Cortex of kidney (tissue), 1 donor: ENCODE data around the gene MEG3.

Source experiments
- DNase-seq: peaks from one replicate; lab custom pipeline; 2025; lab: John Stamatoyannopoulos, UW

MEG3 gene

DNA sequence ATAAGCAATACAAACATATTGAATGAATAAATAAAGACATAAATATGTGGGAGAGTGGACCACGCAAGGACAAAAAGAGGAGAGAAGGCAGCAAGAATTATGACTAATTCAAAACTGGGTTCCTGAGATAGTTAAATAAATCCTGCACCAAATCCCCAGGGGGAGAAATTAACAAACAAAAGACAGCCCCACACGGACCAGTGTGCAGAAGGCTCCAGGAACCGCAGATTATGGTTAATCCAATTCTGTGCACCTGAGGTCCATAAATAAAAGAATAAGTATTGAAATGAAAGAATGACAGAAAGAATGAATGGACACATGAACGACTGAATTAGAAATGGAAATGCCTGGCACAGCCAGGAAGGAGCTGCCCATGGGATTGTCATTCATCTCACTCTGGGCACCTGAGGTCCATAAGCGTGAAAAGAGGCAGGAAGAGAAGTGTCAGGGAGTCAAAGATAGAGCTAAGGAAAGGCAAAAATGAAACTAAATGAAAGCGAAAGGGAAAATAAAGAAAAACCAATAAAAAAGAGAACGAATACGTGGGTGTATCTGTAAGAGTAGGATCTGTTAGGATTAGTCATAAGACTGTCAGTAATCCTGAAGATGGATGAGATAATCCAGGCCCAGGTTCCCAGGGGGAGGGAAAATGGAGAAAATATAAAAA is 23.3 kb downstream of the MEG3 start:
- no peak for DNase-seq

GRCh38 chr14:100850841-100851585 is 25.1 kb downstream of the MEG3 start:
- no peak for DNase-seq

- DNase-seq: no peak
Observed at GRCh38 chr14:100851586-100851916, 25.6 kb downstream of the MEG3 start.

GRCh38 chr14:100851946-100852620 is 26.2 kb downstream of the MEG3 start:
- no peak for DNase-seq

DNA sequence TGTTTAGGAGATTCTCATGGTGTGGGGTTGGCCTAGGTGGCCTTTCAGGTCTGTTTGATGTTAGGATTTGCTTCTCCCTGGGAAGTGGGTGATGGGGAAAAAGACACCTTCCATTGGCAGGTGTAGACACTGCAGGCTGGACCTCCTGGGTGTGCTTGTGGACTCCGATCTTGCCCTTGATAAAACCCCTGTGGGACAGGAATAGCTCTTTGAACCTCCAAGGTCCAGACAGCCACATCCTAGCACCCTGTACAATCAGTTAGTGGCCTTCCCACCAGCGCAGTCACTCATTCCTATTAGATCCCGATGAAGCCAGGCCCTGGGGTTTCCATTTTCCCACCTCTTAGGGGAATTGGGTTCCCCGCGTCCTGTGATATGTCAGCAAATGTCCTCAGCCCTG is 28.5 kb downstream of the MEG3 start:
- no peak for DNase-seq

DNA sequence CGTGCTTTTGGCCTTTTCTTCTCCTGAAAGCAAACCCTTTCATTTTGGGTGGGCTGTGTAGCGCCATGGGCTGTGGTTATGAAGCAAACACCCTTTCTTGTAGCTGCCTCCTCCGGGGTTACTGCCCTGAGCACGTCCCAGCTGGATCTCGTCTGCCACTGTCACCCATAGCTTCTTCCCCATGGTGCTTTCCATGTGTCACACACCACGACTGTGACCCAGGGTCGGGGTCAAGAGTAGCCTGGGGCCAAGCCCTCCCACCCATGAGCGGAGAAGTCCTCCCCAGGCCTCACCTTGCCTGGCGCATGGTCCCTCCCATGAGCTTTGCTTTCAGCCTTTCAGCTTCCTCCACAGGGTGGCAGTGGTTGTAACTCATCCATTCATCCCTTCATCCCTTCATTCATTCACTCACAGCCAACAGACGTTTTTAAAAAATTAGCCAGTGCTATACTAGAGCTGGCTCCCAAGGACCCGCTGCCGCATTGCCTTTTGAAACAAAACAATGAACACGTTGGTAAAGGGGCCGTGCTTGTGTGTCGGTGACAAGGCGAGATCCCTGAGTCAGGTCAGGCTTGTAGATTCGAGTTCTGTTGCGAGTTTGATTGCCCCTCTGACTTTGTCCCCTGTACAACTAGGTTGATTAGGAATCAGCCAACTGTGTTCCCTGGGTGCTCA is 29.5 kb downstream of the MEG3 start:
- DNase-seq: no peak

DNA sequence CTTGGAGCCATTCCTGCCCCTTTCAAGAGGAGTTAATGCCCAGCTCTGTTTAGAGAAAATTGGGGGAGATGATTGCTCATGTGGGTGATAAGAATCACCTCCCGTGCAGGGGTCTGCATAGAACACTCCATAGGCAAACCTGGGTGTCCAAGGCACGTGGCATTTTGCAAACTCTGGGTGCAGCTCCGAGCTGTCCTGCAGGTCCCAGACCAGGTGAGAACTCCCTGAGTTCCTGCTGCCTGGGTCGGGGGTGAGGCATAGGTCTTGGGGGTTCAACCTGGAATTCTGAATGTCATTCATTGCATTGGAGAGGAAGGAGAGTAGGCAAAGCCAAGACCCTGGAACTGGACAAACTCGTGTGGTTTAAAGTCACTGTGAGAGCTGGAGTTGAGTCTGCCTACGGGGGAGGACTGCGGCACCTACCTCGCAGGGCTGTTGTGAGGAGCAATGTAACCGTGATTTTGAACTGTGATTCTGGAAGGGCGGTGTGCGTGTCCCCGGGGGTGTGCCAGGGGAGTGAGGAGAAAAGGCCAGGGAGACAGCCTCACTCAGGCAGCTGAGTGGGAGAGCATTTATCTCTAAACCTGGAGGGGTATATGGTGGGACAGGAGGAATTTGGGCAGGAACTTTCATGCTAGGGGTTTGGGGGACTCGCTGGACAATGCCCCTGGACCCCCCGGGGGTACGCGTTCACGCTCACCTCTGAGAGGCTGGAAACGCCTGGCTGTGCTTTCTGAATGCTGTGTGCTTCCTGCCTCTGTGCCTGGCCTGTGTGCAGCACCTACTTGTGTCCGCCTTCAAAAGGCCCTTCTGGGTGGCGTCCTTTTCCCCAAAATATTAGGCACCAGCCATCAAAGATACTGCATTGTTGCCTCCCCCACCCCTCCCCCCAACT is 30.4 kb downstream of the MEG3 start:
- DNase-seq: no peak

DNA sequence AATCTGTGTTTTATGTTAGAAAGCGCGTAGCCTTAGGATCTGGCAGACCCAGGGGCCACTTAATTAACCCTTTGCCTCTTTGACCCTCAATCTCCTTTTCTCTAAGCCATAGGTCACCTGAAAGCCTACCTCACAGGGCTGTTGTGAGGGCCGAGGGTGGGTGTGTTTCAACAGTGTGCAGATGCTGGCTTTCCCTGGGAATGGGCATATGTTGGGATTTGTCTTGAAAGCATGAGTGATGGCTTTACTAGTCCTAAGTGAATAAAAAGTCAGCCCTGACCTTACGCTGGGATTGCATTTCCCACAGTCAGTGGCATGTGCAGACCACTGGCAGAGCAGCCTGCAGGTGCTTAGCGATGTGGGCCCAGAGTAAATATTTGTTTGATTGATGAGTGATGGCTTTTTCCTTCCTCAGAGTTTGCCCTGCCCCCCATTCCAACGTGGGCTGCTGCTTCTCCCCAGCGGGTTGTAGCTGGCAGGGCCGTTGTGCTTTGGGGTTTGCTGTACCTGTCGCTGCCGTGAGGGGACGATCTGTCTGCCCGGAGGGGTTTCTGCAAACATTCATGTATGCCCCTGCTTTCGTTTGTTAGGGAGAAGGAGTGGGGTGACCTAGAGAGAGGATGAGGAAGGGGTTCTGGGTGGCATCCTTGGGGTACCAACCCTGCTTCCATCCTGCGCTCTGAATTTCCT is 31.5 kb downstream of the MEG3 start:
- DNase-seq: no peak

- no peak for DNase-seq
Observed at GRCh38 chr14:100857923-100858837, 32.3 kb downstream of the MEG3 start.

DNA sequence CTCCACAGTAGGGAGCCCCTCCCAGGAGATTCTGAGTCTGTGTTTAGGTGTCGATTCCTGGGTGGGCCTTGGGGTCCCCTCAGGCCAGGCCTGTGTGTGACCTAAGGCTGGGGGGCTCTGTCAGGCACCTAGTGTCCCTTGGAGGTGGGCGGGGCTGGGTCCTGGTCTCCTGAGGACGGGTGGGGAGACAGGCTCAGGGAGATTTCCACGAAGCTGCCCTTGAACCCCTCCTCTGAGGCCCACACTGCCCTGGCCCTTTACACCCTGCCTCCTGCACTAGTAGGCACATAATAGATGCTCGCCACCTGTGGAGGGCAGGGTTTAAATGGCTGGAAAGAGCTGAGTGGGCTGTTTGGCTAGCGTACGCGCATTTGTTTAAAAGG is 32.9 kb downstream of the MEG3 start:
- DNase-seq: no peak

DNA sequence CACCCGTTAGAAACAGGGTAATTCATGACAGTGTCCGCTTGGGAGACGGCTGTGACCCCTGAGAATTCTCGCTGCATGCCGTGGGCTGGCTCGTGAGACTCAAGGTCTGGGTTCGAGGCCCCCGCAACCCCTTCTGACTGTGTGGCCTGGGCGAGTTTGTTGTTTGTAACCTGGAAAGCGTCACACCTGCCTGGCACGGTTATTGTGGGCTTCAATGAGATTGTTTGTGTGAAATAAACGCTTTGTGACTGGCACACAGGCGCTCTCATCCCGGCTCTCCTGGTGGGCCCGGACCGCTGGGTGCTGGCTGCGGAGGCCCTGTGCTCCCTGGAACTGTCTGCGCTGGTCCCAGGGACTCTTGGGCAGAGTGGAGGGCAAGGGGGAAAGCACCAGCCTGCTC is 33.9 kb downstream of the MEG3 start:
- no peak for DNase-seq

DNA sequence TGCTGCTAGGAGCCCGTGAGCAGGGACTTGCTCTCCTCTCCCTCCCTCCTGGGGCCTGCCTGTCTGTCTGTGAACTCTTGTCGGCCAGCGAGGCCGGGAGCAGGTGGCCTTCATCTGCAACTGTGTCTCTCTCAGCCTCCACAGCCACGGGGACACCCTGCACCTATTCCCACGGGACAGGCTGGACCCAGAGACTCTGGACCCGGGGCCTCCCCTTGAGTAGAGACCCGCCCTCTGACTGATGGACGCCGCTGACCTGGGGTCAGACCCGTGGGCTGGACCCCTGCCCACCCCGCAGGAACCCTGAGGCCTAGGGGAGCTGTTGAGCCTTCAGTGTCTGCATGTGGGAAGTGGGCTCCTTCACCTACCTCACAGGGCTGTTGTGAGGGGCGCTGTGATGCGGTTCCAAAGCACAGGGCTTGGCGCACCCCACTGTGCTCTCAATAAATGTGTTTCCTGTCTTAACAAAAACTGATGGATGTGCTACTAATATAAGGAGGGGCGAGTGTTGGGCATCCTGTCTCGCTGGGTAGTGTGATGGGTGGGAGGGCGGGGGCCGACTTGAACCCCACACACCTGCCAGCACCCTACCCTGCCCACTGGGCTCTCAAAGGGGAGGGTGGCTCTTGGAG is 34.8 kb downstream of the MEG3 start:
- no peak for DNase-seq

GRCh38 chr14:100861188-100861936 is 35.4 kb downstream of the MEG3 start:
- no peak for DNase-seq

DNA sequence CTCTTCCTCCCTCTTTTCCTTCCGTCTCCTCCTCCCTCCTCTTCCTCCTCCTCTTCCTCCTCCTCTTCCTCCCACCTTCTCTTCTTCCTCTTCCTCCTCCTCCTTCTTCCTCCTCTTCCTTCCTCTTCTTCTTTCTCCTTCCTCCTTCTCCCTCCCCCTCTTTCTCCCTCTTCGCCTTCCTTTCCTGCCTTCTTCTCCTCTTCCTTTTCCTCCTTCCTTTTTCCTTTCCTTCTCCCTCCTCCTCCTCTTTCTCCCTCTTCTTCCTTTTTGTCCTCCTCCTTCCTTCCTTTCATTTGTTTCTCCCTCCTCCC is 36.0 kb downstream of the MEG3 start:
- DNase-seq: no peak

- DNase-seq: no peak
Observed at GRCh38 chr14:100862277-100862676, 36.4 kb downstream of the MEG3 start.

DNA sequence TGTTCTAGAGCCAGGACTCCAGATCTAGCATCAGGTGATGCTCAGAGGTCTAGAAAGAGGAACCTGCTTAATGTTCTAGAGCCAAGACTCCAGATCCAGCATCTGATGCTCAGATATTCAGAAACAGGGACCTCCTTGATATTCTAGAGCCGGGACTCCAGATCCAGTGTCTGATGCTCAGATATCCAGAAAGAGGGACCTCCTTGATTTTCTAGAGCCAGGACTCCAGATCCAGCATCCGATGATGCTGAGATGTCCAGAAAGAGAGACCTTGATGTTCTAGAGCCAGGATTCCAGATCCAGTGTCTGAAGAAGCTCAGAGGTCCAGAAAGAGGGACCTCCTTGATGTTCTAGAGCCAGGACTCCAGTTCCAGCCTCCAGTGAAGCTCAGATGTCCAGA is 36.9 kb downstream of the MEG3 start:
- DNase-seq: no peak

DNA sequence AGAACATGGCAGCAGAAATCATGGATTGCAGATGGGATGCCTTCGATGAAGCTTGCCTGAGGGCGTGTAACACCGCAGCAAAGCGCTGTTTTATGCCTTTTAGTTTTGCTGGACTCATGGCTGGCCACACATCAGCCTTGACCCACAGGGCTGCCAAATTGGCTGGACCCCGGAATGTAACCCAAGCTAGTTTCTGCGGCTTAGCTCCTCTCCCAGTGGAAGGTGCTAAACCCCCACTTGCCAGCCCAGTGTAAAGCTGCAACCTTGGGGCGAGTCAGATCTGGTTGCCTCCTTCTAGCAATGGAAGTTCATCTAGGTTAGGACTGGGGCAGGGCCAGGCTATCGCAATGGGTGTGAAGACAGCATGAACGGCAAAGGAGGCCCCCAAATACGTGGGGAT is 38.3 kb downstream of the MEG3 start:
- DNase-seq: no peak

DNA sequence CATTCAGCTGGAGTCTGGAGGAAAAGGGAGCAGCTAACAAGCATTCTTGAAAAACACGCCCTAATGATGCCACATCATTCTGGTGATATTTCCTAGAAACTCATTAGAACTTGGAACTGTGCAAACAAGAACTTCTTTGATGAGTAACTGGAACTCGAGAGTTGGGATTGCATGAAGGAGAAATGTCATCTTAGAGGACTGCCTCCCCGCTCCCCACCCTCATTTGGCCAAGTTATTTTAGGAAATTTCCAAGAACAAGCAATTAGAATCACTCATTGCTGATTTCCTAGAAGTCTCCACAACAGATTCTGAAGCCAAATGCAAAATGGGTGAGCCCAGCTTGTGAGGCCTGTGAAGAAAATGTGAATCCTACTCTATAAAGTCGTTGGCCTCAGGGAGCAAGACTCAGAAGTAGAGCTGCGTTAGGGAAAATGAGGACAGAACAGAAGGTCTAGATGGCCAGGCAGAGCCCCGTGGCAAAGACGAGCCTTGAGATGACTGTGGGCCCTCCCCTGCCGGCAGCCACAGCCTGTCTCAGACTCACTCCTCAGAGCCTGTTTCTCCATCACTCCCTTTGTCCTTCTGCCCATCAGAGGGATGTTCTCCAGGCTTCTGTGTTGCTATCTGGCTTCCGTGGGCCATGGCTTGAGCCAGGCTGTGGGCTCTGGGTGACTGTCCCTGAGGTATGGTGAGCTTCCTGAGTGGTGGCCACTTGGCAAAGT is 39.2 kb downstream of the MEG3 start:
- no peak for DNase-seq
